ENCODE results near the gene ME3.

The ME3 gene

GRCh38 chr11:86416494-86416893, 255.9 kb downstream of the ME3 start:
- no peak for DNase-seq

DNA sequence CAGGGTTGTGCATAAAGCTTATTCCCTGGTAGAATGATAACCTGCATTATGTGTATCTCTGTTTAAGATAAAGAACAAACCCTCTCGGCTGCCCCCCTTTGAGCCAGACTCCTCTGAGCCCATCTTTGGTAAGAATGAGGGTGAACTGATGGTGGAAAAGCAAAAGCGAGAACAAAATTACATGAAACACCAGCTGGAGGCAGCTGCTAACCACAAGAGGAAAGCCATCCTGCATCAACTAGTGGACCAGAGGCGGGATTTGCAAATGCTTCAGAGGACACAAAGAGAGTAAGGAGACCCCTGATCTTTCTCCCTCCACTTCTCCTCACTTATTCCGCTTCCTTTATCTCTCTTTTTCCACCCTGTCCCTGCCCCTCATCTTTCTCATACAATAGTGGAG, 257.4 kb downstream of the ME3 start:
- DNase-seq, result no peak

DNA sequence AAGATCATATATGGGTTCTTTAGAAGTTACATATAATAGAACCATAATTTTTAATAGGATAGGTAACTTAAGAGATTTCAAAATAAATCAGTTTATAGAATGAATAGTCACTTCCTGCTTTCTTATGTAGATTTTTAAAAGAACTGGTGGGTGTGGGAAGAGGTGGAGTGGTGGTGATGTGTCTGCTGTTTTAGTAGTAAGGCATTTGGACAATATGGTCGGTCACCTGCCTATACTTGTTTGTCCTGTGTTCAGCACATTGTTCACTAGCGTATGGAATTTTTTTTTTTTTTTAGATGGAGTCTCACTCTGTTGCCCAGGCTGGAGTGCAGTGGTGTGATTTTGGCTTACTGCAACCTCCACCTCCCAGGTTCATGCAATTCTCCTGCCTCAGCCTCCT, 258.4 kb downstream of the ME3 start:
- DNase-seq, result no peak

DNA sequence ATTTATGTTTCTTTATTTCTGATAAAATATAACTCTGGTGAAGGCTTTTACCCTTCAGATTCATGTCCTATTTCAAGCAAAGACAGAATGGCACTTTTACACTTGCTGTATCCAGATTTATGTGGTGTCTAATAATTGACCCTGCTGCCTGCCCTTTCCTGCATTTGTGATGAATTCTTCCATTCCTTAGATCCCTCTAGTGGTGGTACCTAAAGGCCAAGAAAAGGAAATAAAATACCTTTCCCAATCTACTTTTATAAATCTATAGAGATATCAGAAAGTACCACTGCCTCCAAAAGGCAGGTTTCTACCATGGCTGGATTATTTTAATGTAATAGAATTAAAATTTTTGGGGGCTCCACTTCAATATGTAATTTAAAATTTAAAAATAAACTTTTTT, 263.6 kb downstream of the ME3 start:
- no peak for DNase-seq

- no peak for DNase-seq
Measured at GRCh38 chr11:86403458-86403857, 269.0 kb downstream of the ME3 start.

DNA sequence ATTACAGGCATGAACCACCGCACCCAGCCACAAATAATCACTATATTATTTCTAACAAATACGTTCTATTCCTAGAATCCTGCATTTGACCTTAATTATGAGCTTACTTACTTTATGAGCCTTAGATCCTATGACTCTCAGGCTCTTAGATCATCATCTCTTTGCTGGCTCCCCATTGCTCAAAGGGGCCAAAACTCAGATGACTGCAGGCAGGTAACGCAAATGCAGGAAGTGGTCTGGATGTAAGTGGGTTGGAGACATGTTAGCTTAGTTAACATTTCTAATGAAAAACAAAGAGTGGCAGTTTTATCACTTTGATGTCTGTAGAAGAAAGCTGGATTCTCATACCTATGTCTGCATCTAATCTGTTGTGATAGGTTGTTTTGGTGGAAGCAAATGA, 274.3 kb downstream of the ME3 start:
- no peak for DNase-seq

DNA sequence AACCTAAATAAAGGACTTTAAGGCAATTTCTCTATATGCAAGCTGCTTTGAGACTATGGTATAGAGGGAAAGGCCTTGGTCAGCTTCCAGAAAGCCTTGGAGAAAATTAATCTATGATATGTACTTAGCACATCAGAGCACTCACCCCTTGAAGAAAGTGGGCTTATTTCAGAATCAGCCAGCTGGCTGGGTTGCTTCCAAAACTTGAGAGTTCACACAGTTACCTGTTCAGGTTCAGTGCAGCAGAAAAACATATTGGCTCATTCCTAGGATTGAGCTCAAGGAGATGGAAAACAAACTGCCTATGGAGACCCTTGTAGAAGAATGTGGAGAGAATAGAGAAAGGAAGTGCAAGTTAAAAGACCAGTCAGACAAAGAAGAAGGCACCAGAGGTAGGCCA, 275.1 kb downstream of the ME3 start:
- no peak for DNase-seq

GRCh38 chr11:86396396-86396795, 276.0 kb downstream of the ME3 start:
- no peak for DNase-seq

- DNase-seq, result no peak
Measured at GRCh38 chr11:86395061-86395551, 277.3 kb downstream of the ME3 start.

Measured in DMS153 (cell line).